Body of pancreas (tissue), 4 donors: ENCODE results near the gene ITGA8. TPM values are rescaled to one million over a fixed set of nuclear protein-coding genes. Genes with fewer than 3 reads are reported as not detected.

Experiments
- ATAC-seq: fragments of 150-250 bp; one replicate; pipeline ENCODE4 v1.9.1; 2016
- DNase-seq, 4 donors: peaks; one replicate each; pipeline ENCODE4 v3.0.0-alpha.2; 2019
- H3K27ac ChIP-seq, 4 donors: fragments of 200-600 bp; sonication (generic); 1 replicate in 3 of 4; 2 replicates in 1 of 4; pipeline versions ENCODE4 v1.5.1 to v1.6.1; 2016 to 2019; ENCODE audit warnings: mild to moderate bottlenecking in 1 of 4, mixed read lengths in 1 of 4, moderate library complexity in 1 of 4
- H3K27me3 ChIP-seq, 2 donors: fragments of 200-600 bp; sonication (generic); one replicate each; pipeline ENCODE4 v1.6.0; 2016; ENCODE audit warnings: mild to moderate bottlenecking in 1 of 2
- H3K36me3 ChIP-seq, 2 donors: fragments of 200-600 bp; sonication (generic); replicated peaks in 1 of 2; 2 replicates each; pipeline ENCODE4 v1.5.1; 2016; ENCODE audit warnings: low read depth in 2 of 2; ENCODE audit not compliant: insufficient read depth in 1 of 2
- H3K4me1 ChIP-seq: fragments of 200-600 bp; sonication (generic); one replicate; pipeline ENCODE4 v1.6.0; 2016
- H3K4me3 ChIP-seq, 2 donors: fragments of 200-600 bp; sonication (generic); 1 replicate in 1 of 2; 2 replicates in 1 of 2; pipeline ENCODE4 v1.5.1; 2016 to 2019
- H3K9me3 ChIP-seq, 3 donors: fragments of 200-600 bp; sonication (generic); 1 replicate in 2 of 3; 2 replicates in 1 of 3; pipeline ENCODE4 v1.5.1; 2016
- POLR2A ChIP-seq, 3 donors: fragments of 450-650 bp; IDR thresholded peaks; one replicate each; pipeline ENCODE4 v1.6.1; 2016; ENCODE audit warnings: antibody characterized with exemption in 3 of 3, mild to moderate bottlenecking in 2 of 3
- WGBS, 2 donors: methylation state at CpG; one replicate each; pipeline ENCODE4 v1.1.5; 2017; 5-methylcytosine and 5-hydroxymethylcytosine counted together
- intact Hi-C: fragments of 100-400 bp; cut with DNase I; formaldehyde crosslinking; loops from one replicate; pipeline ENCODE4 v1.15.1; 2023
- total RNA-seq, 2 donors: library from RNA; depleted of rRNA; stranded (reverse); fragments of >200 nt; gene quantifications; one replicate each; pipeline ENCODE4 v1.1.0, GENCODE V29; 2016
- TF ChIP-seq, protein P1 (sequence below), 7 experiments: fragments of 450-650 bp in 4 of 7; fragments of 200-600 bp in 3 of 7; sonication (generic) in 3 of 7; IDR thresholded peaks; one replicate each; pipeline ENCODE4 v1.5.1; 2016 to 2019; ENCODE audit warnings: antibody characterized with exemption in 7 of 7

ITGA8 gene
- total RNA-seq, 2 donors from 2014 or later = 0.66 to 0.78 TPM

DNA sequence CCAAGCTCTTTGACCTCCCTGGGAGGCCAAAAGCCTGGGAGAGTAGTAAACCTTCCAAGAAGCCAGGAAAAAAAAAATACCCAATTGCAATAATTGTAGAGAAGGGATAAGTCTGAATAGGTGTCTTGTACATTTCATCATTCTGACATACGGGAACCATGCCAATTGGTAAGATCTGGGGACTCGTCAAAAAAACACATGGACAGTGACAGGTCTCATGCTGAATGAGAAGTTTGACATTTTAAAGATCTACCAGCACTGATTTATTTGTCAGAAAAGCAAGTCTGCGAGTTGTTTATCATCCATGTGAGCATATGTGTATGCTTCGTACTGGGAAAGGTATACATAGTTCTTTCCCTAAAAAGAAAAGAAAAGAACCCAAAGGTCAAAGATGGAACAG is 4.1 kb upstream of the ITGA8 start:
- H3K27me3 ChIP-seq = no peaks in the 10 kb centered on the region
- ATAC-seq = no peak
- H3K4me3 ChIP-seq = no peak overlapping the region
- H3K4me1 ChIP-seq = no peaks in the 10 kb centered on the region
- no peak for DNase-seq
- 58 to 75% methylated on average over 4 of the region's 4 CpGs for WGBS, 2 donors
- H3K27ac ChIP-seq = no peak overlapping the region
- H3K9me3 ChIP-seq = no peaks in the 10 kb centered on the region
- intact Hi-C loops = loop anchor here (10.0 kb wide), 1 partner anchor 289 kb away; no protein-coding TSS in a partner anchor
- H3K36me3 ChIP-seq = no peaks in the 10 kb centered on the region
- TF ChIP-seq, protein P1, sequence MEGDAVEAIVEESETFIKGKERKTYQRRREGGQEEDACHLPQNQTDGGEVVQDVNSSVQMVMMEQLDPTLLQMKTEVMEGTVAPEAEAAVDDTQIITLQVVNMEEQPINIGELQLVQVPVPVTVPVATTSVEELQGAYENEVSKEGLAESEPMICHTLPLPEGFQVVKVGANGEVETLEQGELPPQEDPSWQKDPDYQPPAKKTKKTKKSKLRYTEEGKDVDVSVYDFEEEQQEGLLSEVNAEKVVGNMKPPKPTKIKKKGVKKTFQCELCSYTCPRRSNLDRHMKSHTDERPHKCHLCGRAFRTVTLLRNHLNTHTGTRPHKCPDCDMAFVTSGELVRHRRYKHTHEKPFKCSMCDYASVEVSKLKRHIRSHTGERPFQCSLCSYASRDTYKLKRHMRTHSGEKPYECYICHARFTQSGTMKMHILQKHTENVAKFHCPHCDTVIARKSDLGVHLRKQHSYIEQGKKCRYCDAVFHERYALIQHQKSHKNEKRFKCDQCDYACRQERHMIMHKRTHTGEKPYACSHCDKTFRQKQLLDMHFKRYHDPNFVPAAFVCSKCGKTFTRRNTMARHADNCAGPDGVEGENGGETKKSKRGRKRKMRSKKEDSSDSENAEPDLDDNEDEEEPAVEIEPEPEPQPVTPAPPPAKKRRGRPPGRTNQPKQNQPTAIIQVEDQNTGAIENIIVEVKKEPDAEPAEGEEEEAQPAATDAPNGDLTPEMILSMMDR (IDR thresholded peaks at IDR 0.05) = no peak

DNA sequence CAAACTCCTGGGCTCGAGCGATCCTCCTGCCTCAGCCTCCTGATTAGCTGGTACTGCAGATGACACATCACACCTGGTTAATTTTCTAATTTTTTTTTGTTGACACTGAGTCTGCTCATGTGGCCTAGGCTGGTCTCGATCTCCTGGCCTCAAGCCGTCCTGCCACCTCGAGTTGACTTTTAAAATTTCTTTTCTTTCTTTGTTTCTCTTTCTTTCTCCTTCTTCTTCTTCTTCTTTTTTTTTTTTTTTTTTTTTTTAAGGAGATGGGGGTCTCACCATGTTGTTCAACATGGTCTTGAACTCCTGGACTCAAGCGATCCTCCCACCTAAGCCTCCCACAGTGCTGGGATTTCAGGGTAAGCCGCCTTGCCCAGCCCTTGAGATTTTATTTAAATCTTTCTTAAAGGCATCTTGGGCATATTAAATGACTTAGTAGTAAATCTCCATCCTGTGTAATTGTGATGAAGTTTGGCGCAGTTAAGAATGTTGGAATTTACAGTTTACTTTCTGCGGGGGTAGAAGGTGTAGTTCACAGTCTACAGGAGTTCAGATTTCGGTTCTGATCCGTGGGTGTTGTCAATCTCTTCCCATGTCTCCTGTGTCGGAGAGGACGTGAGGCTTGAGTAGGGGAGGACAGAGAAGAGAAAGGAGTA is 1.0 kb upstream of the ITGA8 start:
- ATAC-seq (no peak), DNase-seq (no peak)
- Histone ChIP-seq H3K4me3 (no peak overlapping the region), H3K9me3 (no peaks in the 10 kb centered on the region), H3K27ac (no peak overlapping the region), H3K36me3 (no peaks in the 10 kb centered on the region), H3K27me3 (no peaks in the 10 kb centered on the region), H3K4me1 (no peaks in the 10 kb centered on the region)
- intact Hi-C loops = loop anchor here (10.0 kb wide), 1 partner anchor 286 kb away; no protein-coding TSS in a partner anchor
- WGBS, 2 donors = 68 to 69% methylated on average over 13 of the region's 13 CpGs
- TF ChIP-seq, protein P1 (IDR thresholded peaks at IDR 0.05) = no peak
- TF ChIP-seq POLR2A (IDR thresholded peaks at IDR 0.05) = no peak

DNA sequence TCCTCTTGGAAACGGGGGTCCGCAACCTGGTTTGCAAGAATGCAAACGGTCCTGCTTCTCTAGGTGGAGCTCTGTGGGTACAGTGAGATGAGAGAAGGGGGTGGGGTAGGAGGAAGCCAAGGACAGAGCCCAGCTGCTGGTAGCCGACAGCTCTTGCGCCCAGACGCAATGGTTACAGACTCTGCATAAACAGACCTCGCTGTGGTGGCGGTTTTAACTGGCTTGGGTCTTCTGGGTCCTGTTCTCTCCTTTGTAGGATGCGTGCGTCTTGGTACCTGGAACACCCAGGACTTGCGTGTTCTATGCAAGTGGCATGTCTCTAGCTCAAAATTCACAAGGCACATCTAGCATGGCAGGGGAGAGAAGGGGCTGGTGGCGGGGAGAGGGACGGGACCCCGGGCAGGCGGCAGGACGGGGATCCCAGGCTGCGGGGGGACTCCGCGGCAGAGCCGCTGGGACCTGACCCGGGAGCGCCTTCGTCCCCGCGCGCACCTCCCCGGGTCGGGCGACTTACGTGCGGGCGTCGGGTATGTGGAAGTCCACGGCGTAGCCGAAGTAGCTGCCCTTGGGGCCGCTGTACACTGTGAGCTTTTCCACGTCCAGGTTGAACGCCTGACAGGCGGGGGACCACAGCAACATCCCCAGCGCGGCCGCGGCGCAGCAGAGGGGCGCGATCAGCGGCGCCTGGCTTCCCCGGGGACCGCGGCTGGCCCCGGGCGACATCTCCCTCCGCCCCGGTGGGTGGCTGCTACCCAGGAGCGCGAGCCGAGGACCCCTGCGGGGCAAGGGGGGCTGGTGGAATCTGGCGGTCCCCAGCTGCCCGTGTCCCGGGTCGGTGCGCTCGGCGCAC is 448 bp downstream of the ITGA8 start:
- H3K27ac ChIP-seq = no peak overlapping the region
- ATAC-seq = no peak

DNA sequence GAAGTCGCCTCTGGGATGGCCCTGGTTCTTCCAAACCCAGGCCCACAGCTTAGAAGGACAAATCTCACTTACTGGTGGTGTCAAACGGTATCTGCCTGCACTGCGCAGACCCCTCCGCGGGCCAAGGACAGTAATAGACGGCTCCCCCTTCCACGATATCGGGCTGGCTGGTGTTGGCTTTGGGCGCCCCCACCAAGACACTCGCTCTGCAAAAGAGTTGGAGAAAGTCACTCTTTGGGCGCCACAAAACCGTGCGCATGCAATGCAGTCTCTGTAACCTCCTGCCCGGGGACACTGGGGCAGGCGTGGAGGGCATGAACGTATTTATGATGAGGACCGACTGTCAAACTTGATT is 1.1 kb downstream of the ITGA8 start:
- H3K4me1 ChIP-seq = no peaks in the 10 kb centered on the region
- H3K27me3 ChIP-seq = no peaks in the 10 kb centered on the region
- H3K4me3 ChIP-seq = no peak overlapping the region
- no peaks in the 10 kb centered on the region for H3K9me3 ChIP-seq
- TF ChIP-seq POLR2A (IDR thresholded peaks at IDR 0.05) = no peak
- TF ChIP-seq, protein P1 (IDR thresholded peaks at IDR 0.05) = no peak
- H3K27ac ChIP-seq = no peak overlapping the region
- no peaks in the 10 kb centered on the region for H3K36me3 ChIP-seq
- DNase-seq (no peak), ATAC-seq (no peak)
- 11 to 15% methylated on average over 16 to 17 of the region's 17 CpGs for WGBS, 2 donors
- intact Hi-C loops = no loop called here

More for the DNA sequence above, 448 bp downstream of the ITGA8 start:
- TF ChIP-seq POLR2A (IDR thresholded peaks at IDR 0.05) = no peak
- TF ChIP-seq, protein P1 (IDR thresholded peaks at IDR 0.05) = no peak
- H3K36me3 ChIP-seq = no peaks in the 10 kb centered on the region
- H3K9me3 ChIP-seq = no peaks in the 10 kb centered on the region
- 0 to 2% methylated on average over 12 to 66 of the region's 67 CpGs for WGBS, 2 donors
- intact Hi-C loops = no loop called here
- H3K27me3 ChIP-seq = no peaks in the 10 kb centered on the region
- no peak for DNase-seq
- H3K4me1 ChIP-seq = no peaks in the 10 kb centered on the region
- H3K4me3 ChIP-seq = no peak overlapping the region
